Progenitor cell of endocrine pancreas (in vitro differentiated cells): ENCODE results near the gene KLLN. TPM values are rescaled to one million over a fixed set of nuclear protein-coding genes. Genes with fewer than 3 reads are reported as not detected.
"Not testable (repeated sequence)": the region's sequence is repeated elsewhere in the genome, so short reads cannot be mapped to it uniquely, and the experiment has no call there.

Source experiments
- DNase-seq: peaks from one replicate; pipeline ENCODE4 v3.0.0; 2021; ENCODE audit warnings: low spot score; ENCODE audit not compliant: unreplicated experiment
- H3K27ac Mint-ChIP-seq: 2 replicates; pipeline ENCODE4 v1.8.0; 2021; ENCODE audit warnings: mild to moderate bottlenecking, moderate library complexity, mixed read lengths
- H3K27me3 Mint-ChIP-seq: 2 replicates; pipeline ENCODE4 v1.8.0; 2021; ENCODE audit warnings: mixed read lengths
- H3K36me3 Mint-ChIP-seq: 2 replicates; pipeline ENCODE4 v1.8.0; 2022; ENCODE audit warnings: mixed read lengths; ENCODE audit not compliant: insufficient read depth
- H3K4me1 Mint-ChIP-seq: 2 replicates; pipeline ENCODE4 v1.8.0; 2021; ENCODE audit warnings: low read depth, mixed read lengths
- H3K4me3 Mint-ChIP-seq: 2 replicates; pipeline ENCODE4 v1.8.0; 2021; ENCODE audit warnings: low read depth, mild to moderate bottlenecking, moderate library complexity, mixed read lengths
- H3K9me3 Mint-ChIP-seq: 2 replicates; pipeline ENCODE4 v1.8.0; 2021; ENCODE audit warnings: low read depth, mixed read lengths
- CTCF ChIP-seq: fragments of 200-600 bp; sonication (generic); IDR thresholded peaks from one replicate; pipeline ENCODE4 v1.5.0; 2021; ENCODE audit warnings: antibody characterized with exemption, mild to moderate bottlenecking; ENCODE audit not compliant: unreplicated experiment
- long read RNA-seq: library from polyadenylated mRNA; unstranded; transcript quantifications from one replicate; pipeline ENCODE4 v2.0.0, GENCODE V29; 2020
- total RNA-seq: library from RNA; stranded (reverse); gene quantifications from 2 replicates; pipeline ENCODE4 v1.2.1, GENCODE V29; 2021

Gene KLLN
- total RNA-seq: 0.53 and 0.87 TPM in 2 replicates
- long read RNA-seq, full-length matches to known transcripts: 1 of 1 reads
- long read RNA-seq, partial matches to known transcripts: 0 of 1 reads
- long read RNA-seq, other reads (novel, unspliced or antisense): 0 of 1 reads

- H3K36me3 Mint-ChIP-seq: peaks cover 1% of the 10 kb centered on the region
- H3K27me3 Mint-ChIP-seq: no peaks in the 10 kb centered on the region
- TF ChIP-seq CTCF: no peak
- peak; percentile 82 for DNase-seq
- H3K9me3 Mint-ChIP-seq: no peaks in the 10 kb centered on the region
- H3K4me1 Mint-ChIP-seq: peaks cover 31% of the 10 kb centered on the region
- H3K4me3 Mint-ChIP-seq: peak within 1 kb of the TSS; percentile 96
- peak within 1 kb of the TSS; percentile 99 for H3K27ac Mint-ChIP-seq
Measured at GRCh38 chr10:87863053-87863943, at the start of gene KLLN, which contains the start of gene PTEN. KLLN (minus strand) TSS chr10:87863533; CDS start chr10:87862487, 1,046 bp downstream. PTEN (plus strand) TSS chr10:87863625; CDS start chr10:87864470, 845 bp downstream.

- H3K27me3 Mint-ChIP-seq, H3K4me3 Mint-ChIP-seq, H3K27ac Mint-ChIP-seq, H3K4me1 Mint-ChIP-seq, DNase-seq: not testable (repeated sequence)
- Mint-ChIP-seq H3K36me3 (peaks cover 71% of the 10 kb centered on the region), H3K9me3 (peaks cover 29% of the 10 kb centered on the region)
Measured at GRCh38 chr10:87903396-87903795, 40.1 kb upstream of the KLLN start.

GRCh38 chr10:87897957-87898356 lies 34.6 kb upstream of the KLLN start:
- not testable (repeated sequence) for DNase-seq, H3K4me3 Mint-ChIP-seq

GRCh38 chr10:87896216-87896615 lies 32.9 kb upstream of the KLLN start:
- Mint-ChIP-seq H3K4me3 (no peak overlapping the region), H3K9me3 (peaks cover 13% of the 10 kb centered on the region), H3K27me3 (no peaks in the 10 kb centered on the region), H3K27ac (no peak overlapping the region), H3K36me3 (peaks cover 47% of the 10 kb centered on the region), H3K4me1 (no peaks in the 10 kb centered on the region)
- no peak for TF ChIP-seq CTCF
- no peak for DNase-seq

More at GRCh38 chr10:87897957-87898356, 34.6 kb upstream of the KLLN start:
- H3K27me3 Mint-ChIP-seq, H3K4me1 Mint-ChIP-seq, H3K27ac Mint-ChIP-seq: not testable (repeated sequence)
- peaks cover 26% of the 10 kb centered on the region for H3K9me3 Mint-ChIP-seq
- peaks cover 64% of the 10 kb centered on the region for H3K36me3 Mint-ChIP-seq

GRCh38 chr10:87895430-87895829 lies 32.1 kb upstream of the KLLN start:
- no peak for TF ChIP-seq CTCF
- no peak for DNase-seq
- Mint-ChIP-seq H3K27ac (no peak overlapping the region), H3K4me1 (no peaks in the 10 kb centered on the region), H3K4me3 (no peak overlapping the region), H3K36me3 (peaks cover 40% of the 10 kb centered on the region), H3K27me3 (no peaks in the 10 kb centered on the region), H3K9me3 (peaks cover 7% of the 10 kb centered on the region)

GRCh38 chr10:87887548-87888289 lies 24.4 kb upstream of the KLLN start:
- H3K4me1 Mint-ChIP-seq: peaks cover 1% of the 10 kb centered on the region
- H3K27me3 Mint-ChIP-seq: no peaks in the 10 kb centered on the region
- no peak for TF ChIP-seq CTCF
- no peak overlapping the region for H3K27ac Mint-ChIP-seq
- H3K9me3 Mint-ChIP-seq: peaks cover 18% of the 10 kb centered on the region
- peaks cover 23% of the 10 kb centered on the region for H3K36me3 Mint-ChIP-seq
- no peak overlapping the region for H3K4me3 Mint-ChIP-seq
- DNase-seq: no peak
